Measurements from ENCODE around the gene CHAD.

DNA sequence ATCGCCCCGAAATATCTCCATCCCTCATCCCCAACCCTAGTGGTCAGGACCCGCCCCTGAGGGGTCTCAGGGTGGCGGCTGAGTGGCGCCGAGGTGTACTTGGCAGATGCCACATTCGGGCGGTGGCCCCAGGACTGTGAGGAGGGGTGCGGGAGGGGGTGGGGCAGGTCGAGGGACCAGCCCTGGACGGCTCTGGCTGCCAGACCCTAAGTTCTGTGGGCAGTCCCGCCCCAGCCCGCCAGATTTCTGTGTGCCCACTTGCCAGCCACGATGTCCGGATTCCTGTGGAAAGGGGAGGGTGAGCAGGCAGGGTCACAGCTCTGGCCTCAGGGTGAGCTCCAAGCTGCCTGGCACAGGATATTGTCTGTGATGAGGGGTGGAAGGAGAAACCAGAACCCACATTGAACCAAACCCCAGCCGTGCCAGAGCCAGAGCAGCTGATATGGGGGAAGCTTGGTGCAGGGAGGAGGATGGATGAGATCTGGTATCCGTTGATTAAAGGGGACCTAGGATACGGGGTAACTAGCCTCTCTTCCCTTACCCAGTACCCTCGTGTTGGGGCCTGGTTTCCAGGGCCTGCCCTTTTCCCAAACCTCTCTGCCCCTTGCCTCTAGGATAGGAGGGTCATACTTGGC lies 1.1 kb upstream of the CHAD start:
- TF ChIP-seq CTCF (optimal IDR thresholded peaks at IDR 0.05 in 1 of 3, IDR thresholded peaks at IDR 0.05 in 1 of 3, conservative IDR thresholded peaks at IDR 0.05 in 1 of 3; ENCODE audit: extremely low read depth in 1 of 3, insufficient read depth in 2 of 3, low read length in 3 of 3) (no peak), EZH2 (IDR thresholded peaks at IDR 0.05; ENCODE audit: low read length) (no peak)

Data from keratinocyte (primary cell).